Gastrocnemius medialis (tissue), 4 donors: ENCODE measurements around the gene DISP1.

Source experiments
- POLR2A ChIP-seq, 2 donors: fragments of 450-650 bp; IDR thresholded peaks; one replicate each; pipeline ENCODE4 v1.6.1; 2017; ENCODE audit warnings: antibody characterized with exemption in 2 of 2, mild to moderate bottlenecking in 2 of 2, moderate library complexity in 2 of 2
- TF ChIP-seq, protein P1 (sequence below), 5 experiments: fragments of 450-650 bp in 3 of 5; fragments of 200-600 bp in 2 of 5; sonication (generic) in 2 of 5; IDR thresholded peaks in 4 of 5; conservative IDR thresholded peaks in 1 of 5; 1 replicate in 4 of 5; 2 replicates in 1 of 5; pipeline ENCODE4 v1.5.1; 2016 to 2019; ENCODE audit warnings: antibody characterized with exemption in 5 of 5, mild to moderate bottlenecking in 3 of 5, moderate library complexity in 3 of 5

DNA sequence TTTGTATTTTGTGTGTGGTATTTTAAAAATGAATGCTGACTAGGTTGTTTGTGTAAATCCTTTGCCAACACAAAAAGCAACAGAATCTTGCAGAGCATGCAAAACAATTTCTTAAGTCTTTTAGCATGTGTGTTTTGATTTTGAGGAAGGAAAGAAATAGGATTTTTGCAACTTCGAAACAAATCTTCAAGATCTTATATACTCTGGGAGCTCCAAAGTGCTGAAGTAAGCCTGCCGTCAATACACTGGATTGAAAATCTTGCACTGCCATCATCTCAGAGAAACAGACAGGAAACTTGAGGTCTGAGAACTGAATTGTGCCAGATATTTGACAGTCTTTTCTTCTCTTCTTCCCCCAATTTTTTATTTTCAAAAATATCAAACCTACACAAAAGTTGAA lies 29.3 kb upstream of the DISP1 start:
- TF ChIP-seq, protein P1, sequence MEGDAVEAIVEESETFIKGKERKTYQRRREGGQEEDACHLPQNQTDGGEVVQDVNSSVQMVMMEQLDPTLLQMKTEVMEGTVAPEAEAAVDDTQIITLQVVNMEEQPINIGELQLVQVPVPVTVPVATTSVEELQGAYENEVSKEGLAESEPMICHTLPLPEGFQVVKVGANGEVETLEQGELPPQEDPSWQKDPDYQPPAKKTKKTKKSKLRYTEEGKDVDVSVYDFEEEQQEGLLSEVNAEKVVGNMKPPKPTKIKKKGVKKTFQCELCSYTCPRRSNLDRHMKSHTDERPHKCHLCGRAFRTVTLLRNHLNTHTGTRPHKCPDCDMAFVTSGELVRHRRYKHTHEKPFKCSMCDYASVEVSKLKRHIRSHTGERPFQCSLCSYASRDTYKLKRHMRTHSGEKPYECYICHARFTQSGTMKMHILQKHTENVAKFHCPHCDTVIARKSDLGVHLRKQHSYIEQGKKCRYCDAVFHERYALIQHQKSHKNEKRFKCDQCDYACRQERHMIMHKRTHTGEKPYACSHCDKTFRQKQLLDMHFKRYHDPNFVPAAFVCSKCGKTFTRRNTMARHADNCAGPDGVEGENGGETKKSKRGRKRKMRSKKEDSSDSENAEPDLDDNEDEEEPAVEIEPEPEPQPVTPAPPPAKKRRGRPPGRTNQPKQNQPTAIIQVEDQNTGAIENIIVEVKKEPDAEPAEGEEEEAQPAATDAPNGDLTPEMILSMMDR (IDR thresholded peaks at IDR 0.05 in 4 of 5, conservative IDR thresholded peaks at IDR 0.05 in 1 of 5), result no peak
- TF ChIP-seq POLR2A (IDR thresholded peaks at IDR 0.05), result no peak
